Measurements from ENCODE around the gene DLL1. TPM values are rescaled to one million over a fixed set of nuclear protein-coding genes. Genes with fewer than 3 reads are reported as not detected.

DLL1 gene
- polyA plus RNA-seq, 1 experiment, result 0.06 TPM

- Histone ChIP-seq H3K27me3 (ENCODE audit: control insufficient read depth, insufficient read depth, low read length) (peaks cover 22% of the 10 kb centered on the region), H3K4me3 (ENCODE audit: low read depth, low read length) (no peak overlapping the region), H3K9me3 (ENCODE audit: control insufficient read depth, insufficient read depth, low read length) (no peaks in the 10 kb centered on the region; the same call in 1 of the 2 replicates), H3K27ac (ENCODE audit: low read depth, low read length) (no peak overlapping the region)
- no peak for DNase-seq (ENCODE audit: low read depth, low spot score)
- TF ChIP-seq CTCF (IDR thresholded peaks at IDR 0.05; ENCODE audit: low read depth, low read length), result no peak
- CTCF ChIA-PET, result no interaction called here
- POLR2A ChIA-PET, result no interaction called here
These were observed 46.0 kb downstream of the DLL1 start for GRCh38 chr6:170244721-170245474.

- Histone ChIP-seq H3K27me3 (ENCODE audit: control insufficient read depth, insufficient read depth, low read length) (peaks cover 22% of the 10 kb centered on the region), H3K27ac (ENCODE audit: low read depth, low read length) (no peak overlapping the region), H3K4me3 (ENCODE audit: low read depth, low read length) (no peak overlapping the region), H3K9me3 (ENCODE audit: control insufficient read depth, insufficient read depth, low read length) (no peaks in the 10 kb centered on the region; the same call in 1 of the 2 replicates)
- no peak for DNase-seq (ENCODE audit: low read depth, low spot score)
- ChIA-PET POLR2A (no interaction called here), CTCF (interaction anchor here (0.7 to 1.3 kb wide), 2 partner anchors 64 to 286 kb away, joined by 3 to 4 read pairs; no protein-coding TSS in a partner anchor)
- TF ChIP-seq CTCF (IDR thresholded peaks at IDR 0.05; ENCODE audit: low read depth, low read length), result no peak
These were observed 47.0 kb downstream of the DLL1 start for GRCh38 chr6:170243791-170244291.

- POLR2A ChIA-PET, result no interaction called here
These were observed 47.5 kb downstream of the DLL1 start for GRCh38 chr6:170243386-170243785.

GRCh38 chr6:170238741-170239565, 51.9 kb downstream of the DLL1 start:
- ChIA-PET CTCF (no interaction called here), POLR2A (no interaction called here)
- H3K9me3 ChIP-seq (ENCODE audit: control insufficient read depth, insufficient read depth, low read length), result peaks cover 7% of the 10 kb centered on the region; the same call in 1 of the 2 replicates
- H3K4me3 ChIP-seq (ENCODE audit: low read depth, low read length), result no peak overlapping the region
- no peak for TF ChIP-seq CTCF (IDR thresholded peaks at IDR 0.05; ENCODE audit: low read depth, low read length)
- peaks cover 2% of the 10 kb centered on the region for H3K27me3 ChIP-seq (ENCODE audit: control insufficient read depth, insufficient read depth, low read length)
- H3K27ac ChIP-seq (ENCODE audit: low read depth, low read length), result no peak overlapping the region
- no peak for DNase-seq (ENCODE audit: low read depth, low spot score)

More at GRCh38 chr6:170243386-170243785, 47.5 kb downstream of the DLL1 start:
- H3K4me3 ChIP-seq (ENCODE audit: low read depth, low read length), result no peak overlapping the region
- CTCF ChIA-PET, result interaction anchor here (0.7 to 1.3 kb wide), 2 partner anchors 65 to 287 kb away, joined by 3 to 4 read pairs; no protein-coding TSS in a partner anchor
- no peak for TF ChIP-seq CTCF (IDR thresholded peaks at IDR 0.05; ENCODE audit: low read depth, low read length)
- DNase-seq (ENCODE audit: low read depth, low spot score), result no peak
- H3K27me3 ChIP-seq (ENCODE audit: control insufficient read depth, insufficient read depth, low read length), result peaks cover 20% of the 10 kb centered on the region
- peaks cover 2% of the 10 kb centered on the region; the same call in 1 of the 2 replicates for H3K9me3 ChIP-seq (ENCODE audit: control insufficient read depth, insufficient read depth, low read length)
- no peak overlapping the region for H3K27ac ChIP-seq (ENCODE audit: low read depth, low read length)
